ENCODE data around the gene IQCN.

The IQCN gene

DNA sequence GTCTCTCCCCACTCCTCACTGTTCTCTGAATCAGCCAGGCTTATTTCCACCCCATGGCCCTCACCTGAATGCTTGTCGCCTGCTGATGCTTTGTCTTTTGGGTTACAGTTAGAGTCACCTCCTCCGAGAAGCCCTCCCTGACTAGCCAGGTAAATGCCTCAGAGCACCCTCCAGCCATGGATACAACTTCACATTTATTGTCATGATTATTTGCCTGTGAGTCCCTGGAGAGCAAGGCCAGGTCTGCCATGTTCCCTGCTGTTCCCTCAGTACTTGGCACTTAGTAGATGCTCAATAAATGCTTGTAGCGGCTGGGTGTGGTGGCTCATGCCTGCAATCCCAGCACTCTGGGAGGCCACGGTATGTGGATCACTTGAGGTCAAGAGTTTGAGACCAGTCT, 44.3 kb downstream of the IQCN start:
- DNase-seq: no peak
- Histone ChIP-seq H3K36me3 (no peaks in the 10 kb centered on the region), H3K4me1 (peaks cover 0 to 44% (median 27%) of the 10 kb centered on the region in 4 donors), H3K27me3 (peaks cover 0 to 92% of the 10 kb centered on the region in 2 donors), H3K9me3 (peaks cover 0 to 17% (median 13%) of the 10 kb centered on the region in 3 donors), H3K4me3 (no peak overlapping the region), H3K27ac (no peak overlapping the region)
- intact Hi-C loops (cut with DNase I; ENCODE audit: low total_unique reads): no loop called here
- TF ChIP-seq, protein P1, sequence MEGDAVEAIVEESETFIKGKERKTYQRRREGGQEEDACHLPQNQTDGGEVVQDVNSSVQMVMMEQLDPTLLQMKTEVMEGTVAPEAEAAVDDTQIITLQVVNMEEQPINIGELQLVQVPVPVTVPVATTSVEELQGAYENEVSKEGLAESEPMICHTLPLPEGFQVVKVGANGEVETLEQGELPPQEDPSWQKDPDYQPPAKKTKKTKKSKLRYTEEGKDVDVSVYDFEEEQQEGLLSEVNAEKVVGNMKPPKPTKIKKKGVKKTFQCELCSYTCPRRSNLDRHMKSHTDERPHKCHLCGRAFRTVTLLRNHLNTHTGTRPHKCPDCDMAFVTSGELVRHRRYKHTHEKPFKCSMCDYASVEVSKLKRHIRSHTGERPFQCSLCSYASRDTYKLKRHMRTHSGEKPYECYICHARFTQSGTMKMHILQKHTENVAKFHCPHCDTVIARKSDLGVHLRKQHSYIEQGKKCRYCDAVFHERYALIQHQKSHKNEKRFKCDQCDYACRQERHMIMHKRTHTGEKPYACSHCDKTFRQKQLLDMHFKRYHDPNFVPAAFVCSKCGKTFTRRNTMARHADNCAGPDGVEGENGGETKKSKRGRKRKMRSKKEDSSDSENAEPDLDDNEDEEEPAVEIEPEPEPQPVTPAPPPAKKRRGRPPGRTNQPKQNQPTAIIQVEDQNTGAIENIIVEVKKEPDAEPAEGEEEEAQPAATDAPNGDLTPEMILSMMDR (IDR thresholded peaks at IDR 0.05): no peak

DNA sequence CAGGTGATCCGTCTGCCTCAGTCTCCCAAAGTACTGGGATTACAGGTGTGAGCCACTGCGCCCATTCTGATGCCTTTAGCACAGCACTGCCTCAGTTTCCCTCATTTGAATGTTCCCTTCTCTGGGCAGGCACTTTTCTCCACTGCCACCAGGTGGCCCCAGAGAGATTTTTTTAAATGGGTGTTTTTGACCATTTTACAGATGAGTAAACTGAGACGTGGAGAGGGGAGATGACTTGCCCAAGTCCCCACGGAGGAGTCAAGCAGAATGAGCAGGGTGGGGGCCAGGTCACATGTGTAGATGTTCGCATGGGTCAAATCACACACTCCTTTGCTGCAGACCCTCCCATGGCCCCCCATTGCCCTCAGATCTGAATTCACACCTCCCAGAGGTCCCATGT, 44.8 kb downstream of the IQCN start:
- no peaks in the 10 kb centered on the region for H3K36me3 ChIP-seq
- intact Hi-C loops (cut with DNase I; ENCODE audit: low total_unique reads): no loop called here
- peaks cover 0 to 92% of the 10 kb centered on the region in 2 donors for H3K27me3 ChIP-seq
- no peak overlapping the region for H3K27ac ChIP-seq
- TF ChIP-seq, protein P1 (IDR thresholded peaks at IDR 0.05): peak; percentile 7 to 32
- peaks cover 0 to 49% (median 31%) of the 10 kb centered on the region in 4 donors for H3K4me1 ChIP-seq
- peaks cover 0 to 17% (median 13%) of the 10 kb centered on the region in 3 donors for H3K9me3 ChIP-seq
- no peak overlapping the region for H3K4me3 ChIP-seq
- DNase-seq: no peak

DNA sequence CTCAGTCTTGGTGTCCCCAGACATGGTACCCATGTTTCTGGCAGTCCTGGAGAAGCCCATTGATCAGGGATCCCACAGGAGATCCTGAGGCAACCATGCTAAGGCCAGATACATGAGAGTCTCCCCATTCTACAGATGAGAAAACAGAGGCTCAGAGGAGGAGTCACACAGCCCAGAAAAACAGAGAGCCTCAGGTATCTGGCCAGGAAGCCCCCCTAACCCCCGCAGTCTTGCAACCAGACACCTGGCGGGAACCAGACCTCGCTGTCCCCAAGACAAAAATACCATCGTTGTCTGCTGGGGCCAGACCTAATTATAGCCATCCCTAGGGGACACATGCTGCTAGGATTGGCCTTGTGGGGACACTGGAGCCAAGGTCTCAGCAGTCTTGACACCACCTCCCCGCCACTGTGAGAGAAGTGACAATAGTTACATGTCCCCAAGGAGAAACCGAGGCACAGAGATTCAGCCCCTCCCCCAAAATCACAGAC, 46.4 kb downstream of the IQCN start:
- intact Hi-C loops (cut with DNase I; ENCODE audit: low total_unique reads): no loop called here
- DNase-seq: no peak
- peaks cover 0 to 85% of the 10 kb centered on the region in 2 donors for H3K27me3 ChIP-seq

DNA sequence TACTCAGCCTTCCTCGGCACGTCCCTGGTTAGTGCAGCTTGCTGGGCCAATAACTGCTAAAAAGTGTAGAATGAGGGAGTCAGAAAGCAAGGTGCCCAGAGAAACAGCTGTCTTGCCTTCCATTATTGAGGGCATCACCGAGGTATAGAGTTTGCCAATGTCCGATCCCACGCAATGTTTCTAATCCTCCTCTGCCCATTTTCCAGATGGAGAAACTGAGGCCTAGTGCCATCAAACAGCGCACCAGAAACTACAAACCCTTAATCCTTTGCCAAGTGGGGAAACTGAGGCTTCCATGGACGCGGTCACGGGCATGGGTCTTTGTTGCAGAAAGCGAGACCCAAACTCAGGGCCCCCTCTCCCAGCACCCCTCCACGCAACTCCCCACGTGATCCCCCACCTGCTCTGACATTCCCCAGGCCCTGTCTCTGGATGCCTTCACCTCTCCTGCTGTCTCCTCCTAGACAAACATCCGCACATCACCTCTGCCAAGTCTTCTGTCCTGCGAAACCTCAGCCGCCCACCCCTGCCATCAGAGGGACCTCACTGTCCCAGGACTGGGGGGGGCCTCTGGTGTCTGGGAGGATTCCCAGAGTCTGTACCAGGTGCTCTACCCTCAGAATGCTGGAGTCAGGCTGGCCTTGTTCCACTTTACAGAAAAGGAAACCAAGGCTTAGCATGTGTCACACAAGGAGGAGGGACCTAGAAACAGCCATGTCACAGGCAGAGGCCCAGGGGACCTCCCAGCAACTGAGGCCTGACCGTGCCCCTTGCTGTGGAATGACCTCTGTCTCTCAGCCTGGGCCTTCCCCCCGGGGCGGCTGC, 47.1 kb downstream of the IQCN start:
- H3K9me3 ChIP-seq: no peaks in the 10 kb centered on the region

More for the DNA sequence above, 46.4 kb downstream of the IQCN start:
- Histone ChIP-seq H3K4me1 (peaks cover 0 to 54% (median 36%) of the 10 kb centered on the region in 4 donors), H3K9me3 (peaks cover 0 to 5% (median 3%) of the 10 kb centered on the region in 3 donors), H3K4me3 (no peak overlapping the region), H3K27ac (no peak overlapping the region), H3K36me3 (no peaks in the 10 kb centered on the region)
- TF ChIP-seq, protein P1 (IDR thresholded peaks at IDR 0.05): no peak

DNA sequence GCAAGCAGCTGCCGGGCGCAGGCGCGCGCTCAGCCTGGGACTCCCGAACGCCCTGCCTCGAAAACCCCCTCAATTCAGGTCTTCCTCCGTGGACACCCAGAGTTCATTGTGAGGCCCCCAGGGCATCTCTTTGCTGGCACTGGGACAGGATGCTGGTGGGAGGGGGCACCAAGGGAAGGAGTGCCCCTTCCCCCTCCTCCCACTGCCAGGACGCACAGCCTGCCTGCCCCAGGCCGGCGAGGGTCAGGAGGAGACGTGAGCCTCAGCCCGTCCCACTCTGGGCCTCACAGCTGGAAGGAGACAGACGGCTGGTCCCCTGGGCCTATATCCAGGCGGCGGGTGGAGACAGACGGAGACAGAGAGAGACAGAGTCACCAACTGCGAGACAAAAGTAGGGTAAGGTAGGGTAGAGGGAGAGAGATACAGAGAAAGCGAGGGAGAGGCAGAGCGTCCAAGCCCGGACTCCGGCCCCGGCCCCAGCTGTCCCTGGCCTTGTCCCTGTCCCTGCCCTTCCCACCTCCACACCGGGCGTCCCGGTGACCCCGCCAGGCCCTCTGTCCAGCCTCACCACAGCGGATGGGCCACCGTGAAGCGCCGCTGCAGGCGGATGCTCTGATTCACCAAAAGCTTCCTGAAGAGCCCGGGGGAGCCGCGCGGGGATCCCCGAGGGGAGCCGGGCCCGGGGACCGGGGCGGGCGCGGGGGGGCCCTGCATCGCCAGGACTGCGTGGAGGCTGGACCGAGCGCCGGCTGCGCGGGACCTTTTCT, 48.4 kb downstream of the IQCN start, which contains the start of gene PDE4C:
PDE4C (minus strand) TSS at position 737 of the 767 bp plus-strand sequence; CDS start at position 714, 23 bp downstream.
- H3K27ac ChIP-seq: peak within 1 kb of the TSS; percentile 2 to 57
- TF ChIP-seq, protein P1 (IDR thresholded peaks at IDR 0.05): no peak
- H3K27me3 ChIP-seq: peaks cover 0 to 80% of the 10 kb centered on the region in 2 donors
- peaks cover 0 to 43% (median 31%) of the 10 kb centered on the region in 4 donors for H3K4me1 ChIP-seq
- no peaks in the 10 kb centered on the region for H3K9me3 ChIP-seq
- peak within 1 kb of the TSS in 1 of 2 donors; percentile 25 for H3K4me3 ChIP-seq
- H3K36me3 ChIP-seq: no peaks in the 10 kb centered on the region
- intact Hi-C loops (cut with DNase I; ENCODE audit: low total_unique reads): no loop called here
- DNase-seq: peak in 1 of 2 donors; percentile 72

More for the DNA sequence above, 47.1 kb downstream of the IQCN start:
- no peak for DNase-seq
- TF ChIP-seq, protein P1 (IDR thresholded peaks at IDR 0.05): no peak
- peaks cover 0 to 80% of the 10 kb centered on the region in 2 donors for H3K27me3 ChIP-seq
- no peak overlapping the region for H3K4me3 ChIP-seq
- no peak overlapping the region for H3K27ac ChIP-seq
- peaks cover 0 to 54% (median 36%) of the 10 kb centered on the region in 4 donors for H3K4me1 ChIP-seq
- no peaks in the 10 kb centered on the region for H3K36me3 ChIP-seq
- intact Hi-C loops (cut with DNase I; ENCODE audit: low total_unique reads): no loop called here
